ENCODE results near the gene CCDC195. TPM values are rescaled to one million over a fixed set of nuclear protein-coding genes. Genes with fewer than 3 reads are reported as not detected.
"Not testable (repeated sequence)": the region's sequence is repeated elsewhere in the genome, so short reads cannot be mapped to it uniquely, and the experiment has no call there.

Gene CCDC195
- total RNA-seq, 1 donor = not detected

GRCh38 chr2:224682134-224682533, 34.0 kb downstream of the CCDC195 start:
- no peak for TF ChIP-seq CTCF (IDR thresholded peaks at IDR 0.05; ENCODE audit: insufficient read depth, low read depth, low read length)
- no peak for DNase-seq (ENCODE audit: low read depth)
- H3K4me3 ChIP-seq (ENCODE audit: low read depth, low read length) = no peak overlapping the region

GRCh38 chr2:224671731-224672130, 44.4 kb downstream of the CCDC195 start:
- TF ChIP-seq CTCF (IDR thresholded peaks at IDR 0.05; ENCODE audit: insufficient read depth, low read depth, low read length) = no peak
- no peak overlapping the region for H3K4me3 ChIP-seq (ENCODE audit: low read depth, low read length)
- no peak for DNase-seq (ENCODE audit: low read depth)

GRCh38 chr2:224670203-224670602, 46.0 kb downstream of the CCDC195 start:
- H3K4me3 ChIP-seq (ENCODE audit: low read depth, low read length) = no peak overlapping the region
- DNase-seq (ENCODE audit: low read depth) = no peak
- no peak for TF ChIP-seq CTCF (IDR thresholded peaks at IDR 0.05; ENCODE audit: insufficient read depth, low read depth, low read length)

- no peak overlapping the region for H3K4me3 ChIP-seq (ENCODE audit: low read depth, low read length)
- no peak for DNase-seq (ENCODE audit: low read depth)
- TF ChIP-seq CTCF (IDR thresholded peaks at IDR 0.05; ENCODE audit: insufficient read depth, low read depth, low read length) = no peak
These were observed 46.7 kb downstream of the CCDC195 start for GRCh38 chr2:224669449-224669848.

GRCh38 chr2:224668123-224668909, 47.8 kb downstream of the CCDC195 start:
- no peak overlapping the region for H3K4me3 ChIP-seq (ENCODE audit: low read depth, low read length)
- no peak for DNase-seq (ENCODE audit: low read depth)
- TF ChIP-seq CTCF (IDR thresholded peaks at IDR 0.05; ENCODE audit: insufficient read depth, low read depth, low read length) = no peak

GRCh38 chr2:224666951-224667553, 49.1 kb downstream of the CCDC195 start:
- H3K4me3 ChIP-seq (ENCODE audit: low read depth, low read length) = no peak overlapping the region
- DNase-seq (ENCODE audit: low read depth) = no peak
- no peak for TF ChIP-seq CTCF (IDR thresholded peaks at IDR 0.05; ENCODE audit: insufficient read depth, low read depth, low read length)

GRCh38 chr2:224663322-224663721, 52.8 kb downstream of the CCDC195 start:
- not testable (repeated sequence) for H3K4me3 ChIP-seq (ENCODE audit: low read depth, low read length); DNase-seq (ENCODE audit: low read depth)

GRCh38 chr2:224661708-224662107, 54.5 kb downstream of the CCDC195 start:
- not testable (repeated sequence) for DNase-seq (ENCODE audit: low read depth); H3K4me3 ChIP-seq (ENCODE audit: low read depth, low read length)

Data from fibroblast of villous mesenchyme (primary cell).